ENCODE results near the gene JUND.

JUND gene

DNA sequence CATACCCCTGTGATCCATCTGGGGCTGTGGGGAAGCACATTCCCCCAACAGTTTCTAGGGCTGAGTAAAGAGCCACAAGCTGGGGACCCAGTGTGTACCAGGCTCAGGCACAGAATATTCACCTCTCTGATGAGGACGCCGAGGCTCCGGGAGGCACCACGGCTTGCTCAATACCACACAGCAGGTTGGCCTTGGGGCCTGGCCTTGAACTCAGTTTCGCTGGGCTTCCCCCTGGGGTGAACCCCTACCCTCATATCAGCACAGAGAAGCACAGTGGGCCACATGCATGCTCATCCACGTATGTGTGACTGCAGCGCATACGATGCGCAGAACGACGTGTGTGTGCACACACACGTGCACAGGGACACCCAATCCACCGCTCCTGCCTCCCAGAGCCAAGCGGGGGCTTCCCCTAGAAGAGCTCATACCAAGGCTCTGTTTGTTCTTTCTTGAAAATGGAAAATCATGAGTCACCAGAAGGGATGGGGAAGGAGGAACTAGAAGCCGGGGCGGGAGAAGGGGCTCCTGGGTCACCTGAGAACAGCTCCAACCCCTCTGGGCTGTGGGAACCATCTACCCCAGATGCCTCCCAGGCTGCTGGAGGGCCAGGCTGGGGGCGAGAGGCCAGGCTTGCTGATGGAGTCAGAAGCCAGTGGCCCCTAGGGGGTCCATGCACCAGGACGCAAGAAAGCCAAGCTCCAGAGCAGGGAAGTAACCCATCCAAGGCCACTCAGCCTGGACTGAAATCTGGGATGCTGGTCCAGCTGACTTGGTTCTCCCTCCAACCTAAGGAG is 50.3 kb downstream of the JUND start:
- DNase-seq (ENCODE audit: low read depth in 1 of 2, low spot score in 1 of 2): no peak
- in situ Hi-C loops (cut with HindIII; ENCODE audit: low pct_unique_long_range_greater_than_20kb, low sequenced_read_pairs): no loop called here
- no peak for TF ChIP-seq JUND (IDR thresholded peaks at IDR 0.05; ENCODE audit: low read depth)

DNA sequence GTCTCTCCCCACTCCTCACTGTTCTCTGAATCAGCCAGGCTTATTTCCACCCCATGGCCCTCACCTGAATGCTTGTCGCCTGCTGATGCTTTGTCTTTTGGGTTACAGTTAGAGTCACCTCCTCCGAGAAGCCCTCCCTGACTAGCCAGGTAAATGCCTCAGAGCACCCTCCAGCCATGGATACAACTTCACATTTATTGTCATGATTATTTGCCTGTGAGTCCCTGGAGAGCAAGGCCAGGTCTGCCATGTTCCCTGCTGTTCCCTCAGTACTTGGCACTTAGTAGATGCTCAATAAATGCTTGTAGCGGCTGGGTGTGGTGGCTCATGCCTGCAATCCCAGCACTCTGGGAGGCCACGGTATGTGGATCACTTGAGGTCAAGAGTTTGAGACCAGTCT is 51.5 kb downstream of the JUND start:
- no peak for TF ChIP-seq JUND (IDR thresholded peaks at IDR 0.05; ENCODE audit: low read depth)
- in situ Hi-C loops (cut with HindIII; ENCODE audit: low pct_unique_long_range_greater_than_20kb, low sequenced_read_pairs): no loop called here
- no peak for DNase-seq (ENCODE audit: low read depth in 1 of 2, low spot score in 1 of 2)
